Measurements from ENCODE around the gene TOMT. TPM values are rescaled to one million over a fixed set of nuclear protein-coding genes. Genes with fewer than 3 reads are reported as not detected.
A peak's percentile ranks its signal among the peaks of the same experiment; 100 is the strongest.
"Not testable (repeated sequence)": the region's sequence is repeated elsewhere in the genome, so short reads cannot be mapped to it uniquely, and the experiment has no call there.

The TOMT gene
- total RNA-seq, 2 experiments from 2014 or later, result not detected

GRCh38 chr11:72141066-72141465 lies 35.3 kb downstream of the TOMT start:
- CTCF ChIA-PET, result interaction anchor here (0.6 to 1.6 kb wide), 3 partner anchors 96 to 164 kb away, joined by 3 read pairs; no protein-coding TSS in a partner anchor
- peaks cover 4% of the 10 kb centered on the region for H3K27me3 Mint-ChIP-seq
- ATAC-seq (peak; percentile 60), DNase-seq (peak; percentile 45)
- intact Hi-C loops (cut with micrococcal nuclease), result no loop called here
- no peaks in the 10 kb centered on the region for H3K9me3 Mint-ChIP-seq
- no peaks in the 10 kb centered on the region for H3K36me3 Mint-ChIP-seq (ENCODE audit: low read depth)
- no peak overlapping the region for H3K4me3 Mint-ChIP-seq
- peak overlapping the region; percentile 9 for H3K27ac Mint-ChIP-seq
- no peak for TF ChIP-seq CTCF (IDR thresholded peaks at IDR 0.05)
- peaks cover 17% of the 10 kb centered on the region for H3K4me1 Mint-ChIP-seq (ENCODE audit: low read depth)
- POLR2A ChIA-PET, result no interaction called here

GRCh38 chr11:72142086-72142485 lies 36.4 kb downstream of the TOMT start:
- H3K36me3 Mint-ChIP-seq (ENCODE audit: low read depth); H3K9me3 Mint-ChIP-seq; DNase-seq; H3K27ac Mint-ChIP-seq; H3K4me3 Mint-ChIP-seq; H3K27me3 Mint-ChIP-seq; POLR2A ChIA-PET; intact Hi-C loops (cut with micrococcal nuclease); ATAC-seq: not testable (repeated sequence)
- H3K4me1 Mint-ChIP-seq (ENCODE audit: low read depth), result peaks cover 12% of the 10 kb centered on the region
- CTCF ChIA-PET, result interaction anchor here (1.6 kb wide), 1 partner anchor 95 kb away, joined by 3 read pairs; no protein-coding TSS in a partner anchor

DNA sequence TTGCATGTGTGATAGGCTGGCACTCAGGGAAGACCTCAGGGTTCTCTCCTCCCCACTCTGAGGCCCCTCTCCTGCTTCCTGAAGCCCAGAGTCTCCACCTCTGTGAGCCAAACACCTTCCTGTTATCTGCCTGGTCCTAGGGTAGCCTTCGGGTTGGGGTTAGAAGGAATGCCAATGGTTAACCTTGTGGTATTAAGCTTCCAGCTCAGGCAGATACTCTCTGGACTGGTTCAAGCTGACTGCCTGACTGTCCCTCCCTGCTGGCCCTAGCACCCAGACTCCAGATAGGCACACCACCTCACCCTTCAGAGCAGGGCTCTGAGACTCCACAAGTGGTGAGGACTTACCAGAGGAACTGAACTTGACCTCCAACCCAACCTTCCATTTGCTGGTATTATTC lies 36.8 kb downstream of the TOMT start:
- DNase-seq; H3K4me3 Mint-ChIP-seq; ATAC-seq; H3K36me3 Mint-ChIP-seq (ENCODE audit: low read depth); H3K9me3 Mint-ChIP-seq; intact Hi-C loops (cut with micrococcal nuclease); H3K27ac Mint-ChIP-seq; POLR2A ChIA-PET; H3K27me3 Mint-ChIP-seq: not testable (repeated sequence)
- H3K4me1 Mint-ChIP-seq (ENCODE audit: low read depth), result peaks cover 12% of the 10 kb centered on the region
- CTCF ChIA-PET, result interaction anchor here (1.2 to 4.0 kb wide), 12 partner anchors 12 to 165 kb away, joined by 3 to 61 read pairs (median 14); partner anchors contain the start of gene LAMTOR1

DNA sequence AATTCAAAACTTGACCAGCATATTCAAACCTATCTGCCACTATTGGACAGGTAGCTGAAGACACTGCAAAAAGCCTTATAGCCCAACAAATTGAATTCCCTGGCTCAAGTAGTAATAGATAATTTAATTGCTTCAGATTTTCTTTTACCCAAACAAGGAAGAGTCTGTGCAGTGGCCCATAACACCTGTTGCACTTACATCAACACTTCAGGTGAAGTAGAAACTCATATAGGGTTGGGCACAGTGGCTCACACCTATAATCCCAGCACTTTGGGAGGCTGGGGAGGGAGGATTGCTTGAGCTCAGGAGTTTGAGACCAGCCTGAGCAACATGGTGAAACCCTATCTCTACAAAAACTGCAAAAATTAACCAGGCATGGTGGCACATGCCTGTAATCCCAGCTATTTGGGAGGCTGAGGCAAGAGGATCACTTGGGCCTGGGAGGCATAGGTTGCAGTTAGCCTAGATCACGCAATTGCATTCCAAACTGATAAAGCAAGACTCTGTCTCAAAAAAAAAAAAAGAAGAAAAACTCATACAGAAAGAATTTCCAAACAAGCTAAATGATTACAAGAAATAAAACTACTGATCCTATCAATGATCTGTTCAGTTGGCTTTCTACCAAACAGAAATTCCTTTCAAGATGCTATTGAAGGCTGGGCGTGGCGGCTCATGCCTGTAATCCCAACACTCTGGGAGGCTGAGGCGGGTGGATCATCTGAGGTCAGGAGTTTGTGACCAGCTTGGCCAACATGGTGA lies 39.3 kb downstream of the TOMT start:
- intact Hi-C loops (cut with micrococcal nuclease), result no loop called here
- H3K27ac Mint-ChIP-seq, result no peak overlapping the region
- peaks cover 12% of the 10 kb centered on the region for H3K4me1 Mint-ChIP-seq (ENCODE audit: low read depth)
- ChIA-PET POLR2A (interaction anchor here (1.0 to 2.1 kb wide), 2 partner anchors 9 to 168 kb away, joined by 3 to 5 read pairs; no protein-coding TSS in a partner anchor), CTCF (interaction anchor here (0.6 to 4.0 kb wide), 38 partner anchors 9 to 1730 kb away, joined by 3 to 61 read pairs (median 9); partner anchors contain the start of genes ANAPC15, FOLR3, LAMTOR1 and XNDC1N)
- ATAC-seq, result no peak
- TF ChIP-seq CTCF (IDR thresholded peaks at IDR 0.05), result no peak
- no peak overlapping the region for H3K4me3 Mint-ChIP-seq
- H3K9me3 Mint-ChIP-seq, result no peaks in the 10 kb centered on the region
- DNase-seq, result no peak
- H3K27me3 Mint-ChIP-seq, result peaks cover 3% of the 10 kb centered on the region
- no peaks in the 10 kb centered on the region for H3K36me3 Mint-ChIP-seq (ENCODE audit: low read depth)

DNA sequence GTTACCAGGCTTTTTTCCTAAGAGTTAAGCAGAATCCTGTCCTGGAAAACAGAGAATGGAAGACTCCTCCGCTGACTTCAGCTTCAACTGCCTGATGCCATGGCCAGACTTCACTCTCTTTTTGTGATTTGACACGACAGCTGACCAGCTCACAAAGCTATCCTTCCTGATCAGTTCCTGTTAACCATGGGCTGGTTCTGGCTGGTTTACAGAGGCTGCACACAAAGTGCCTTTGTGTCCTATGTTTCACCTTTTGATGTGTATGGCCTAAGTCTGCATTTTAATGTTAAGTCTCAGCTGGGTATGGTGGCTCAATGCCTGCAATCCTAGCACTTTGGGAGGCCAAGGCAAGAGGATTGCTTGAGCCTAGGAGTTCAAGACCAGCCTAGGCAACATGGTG lies 40.9 kb downstream of the TOMT start:
- intact Hi-C loops (cut with micrococcal nuclease), result no loop called here

More for the DNA sequence above, 40.9 kb downstream of the TOMT start:
- no peaks in the 10 kb centered on the region for H3K36me3 Mint-ChIP-seq (ENCODE audit: low read depth)
- no peak overlapping the region for H3K27ac Mint-ChIP-seq
- H3K4me3 Mint-ChIP-seq, result no peak overlapping the region
- no peaks in the 10 kb centered on the region for H3K9me3 Mint-ChIP-seq
- no peak for TF ChIP-seq CTCF (IDR thresholded peaks at IDR 0.05)
- ChIA-PET POLR2A (no interaction called here), CTCF (interaction anchor here (1.1 to 4.0 kb wide), 6 partner anchors 13 to 284 kb away, joined by 3 to 61 read pairs (median 6); no protein-coding TSS in a partner anchor)
- peaks cover 3% of the 10 kb centered on the region for H3K27me3 Mint-ChIP-seq
- ATAC-seq (no peak), DNase-seq (no peak)
- peaks cover 4% of the 10 kb centered on the region for H3K4me1 Mint-ChIP-seq (ENCODE audit: low read depth)
